Body of pancreas (tissue), 4 donors: ENCODE data around the gene NGF. TPM values are rescaled to one million over a fixed set of nuclear protein-coding genes. Genes with fewer than 3 reads are reported as not detected.

Source experiments
- ATAC-seq: fragments of 150-250 bp; one replicate; pipeline ENCODE4 v1.9.1; 2016
- DNase-seq, 4 donors: peaks; one replicate each; pipeline ENCODE4 v3.0.0-alpha.2; 2019
- H3K27ac ChIP-seq, 4 donors: fragments of 200-600 bp; sonication (generic); 1 replicate in 3 of 4; 2 replicates in 1 of 4; pipeline versions ENCODE4 v1.5.1 to v1.6.1; 2016 to 2019; ENCODE audit warnings: mild to moderate bottlenecking in 1 of 4, mixed read lengths in 1 of 4, moderate library complexity in 1 of 4
- H3K27me3 ChIP-seq, 2 donors: fragments of 200-600 bp; sonication (generic); one replicate each; pipeline ENCODE4 v1.6.0; 2016; ENCODE audit warnings: mild to moderate bottlenecking in 1 of 2
- H3K36me3 ChIP-seq, 2 donors: fragments of 200-600 bp; sonication (generic); replicated peaks in 1 of 2; 2 replicates each; pipeline ENCODE4 v1.5.1; 2016; ENCODE audit warnings: low read depth in 2 of 2; ENCODE audit not compliant: insufficient read depth in 1 of 2
- H3K4me1 ChIP-seq: fragments of 200-600 bp; sonication (generic); one replicate; pipeline ENCODE4 v1.6.0; 2016
- H3K4me3 ChIP-seq, 2 donors: fragments of 200-600 bp; sonication (generic); 1 replicate in 1 of 2; 2 replicates in 1 of 2; pipeline ENCODE4 v1.5.1; 2016 to 2019
- H3K9me3 ChIP-seq, 3 donors: fragments of 200-600 bp; sonication (generic); 1 replicate in 2 of 3; 2 replicates in 1 of 3; pipeline ENCODE4 v1.5.1; 2016
- POLR2A ChIP-seq, 3 donors: fragments of 450-650 bp; IDR thresholded peaks; one replicate each; pipeline ENCODE4 v1.6.1; 2016; ENCODE audit warnings: antibody characterized with exemption in 3 of 3, mild to moderate bottlenecking in 2 of 3
- WGBS, 2 donors: methylation state at CpG; one replicate each; pipeline ENCODE4 v1.1.5; 2017; 5-methylcytosine and 5-hydroxymethylcytosine counted together
- intact Hi-C: fragments of 100-400 bp; cut with DNase I; formaldehyde crosslinking; loops from one replicate; pipeline ENCODE4 v1.15.1; 2023
- total RNA-seq, 2 donors: library from RNA; depleted of rRNA; stranded (reverse); fragments of >200 nt; gene quantifications; one replicate each; pipeline ENCODE4 v1.1.0, GENCODE V29; 2016
- TF ChIP-seq, protein P1 (sequence below), 7 experiments: fragments of 450-650 bp in 4 of 7; fragments of 200-600 bp in 3 of 7; sonication (generic) in 3 of 7; IDR thresholded peaks; one replicate each; pipeline ENCODE4 v1.5.1; 2016 to 2019; ENCODE audit warnings: antibody characterized with exemption in 7 of 7

The NGF gene
- total RNA-seq, 2 donors from 2014 or later, result 3.6 TPM; not detected in 1

GRCh38 chr1:115343200-115343737 lies 5.2 kb upstream of the NGF start:
- Histone ChIP-seq H3K36me3 (no peaks in the 10 kb centered on the region), H3K4me3 (no peak overlapping the region), H3K9me3 (no peaks in the 10 kb centered on the region), H3K27ac (no peak overlapping the region), H3K27me3 (no peaks in the 10 kb centered on the region), H3K4me1 (peaks cover 7% of the 10 kb centered on the region)
- TF ChIP-seq, protein P1, sequence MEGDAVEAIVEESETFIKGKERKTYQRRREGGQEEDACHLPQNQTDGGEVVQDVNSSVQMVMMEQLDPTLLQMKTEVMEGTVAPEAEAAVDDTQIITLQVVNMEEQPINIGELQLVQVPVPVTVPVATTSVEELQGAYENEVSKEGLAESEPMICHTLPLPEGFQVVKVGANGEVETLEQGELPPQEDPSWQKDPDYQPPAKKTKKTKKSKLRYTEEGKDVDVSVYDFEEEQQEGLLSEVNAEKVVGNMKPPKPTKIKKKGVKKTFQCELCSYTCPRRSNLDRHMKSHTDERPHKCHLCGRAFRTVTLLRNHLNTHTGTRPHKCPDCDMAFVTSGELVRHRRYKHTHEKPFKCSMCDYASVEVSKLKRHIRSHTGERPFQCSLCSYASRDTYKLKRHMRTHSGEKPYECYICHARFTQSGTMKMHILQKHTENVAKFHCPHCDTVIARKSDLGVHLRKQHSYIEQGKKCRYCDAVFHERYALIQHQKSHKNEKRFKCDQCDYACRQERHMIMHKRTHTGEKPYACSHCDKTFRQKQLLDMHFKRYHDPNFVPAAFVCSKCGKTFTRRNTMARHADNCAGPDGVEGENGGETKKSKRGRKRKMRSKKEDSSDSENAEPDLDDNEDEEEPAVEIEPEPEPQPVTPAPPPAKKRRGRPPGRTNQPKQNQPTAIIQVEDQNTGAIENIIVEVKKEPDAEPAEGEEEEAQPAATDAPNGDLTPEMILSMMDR (IDR thresholded peaks at IDR 0.05), result no peak
- TF ChIP-seq POLR2A (IDR thresholded peaks at IDR 0.05), result no peak
- intact Hi-C loops, result no loop called here
- ATAC-seq, result no peak
- no peak for DNase-seq
- 58 to 63% methylated on average over 2 of the region's 2 CpGs for WGBS, 2 donors

GRCh38 chr1:115341948-115342347 lies 3.9 kb upstream of the NGF start:
- Histone ChIP-seq H3K27ac (no peak overlapping the region), H3K4me1 (peaks cover 18% of the 10 kb centered on the region), H3K36me3 (no peaks in the 10 kb centered on the region), H3K9me3 (no peaks in the 10 kb centered on the region), H3K4me3 (no peak overlapping the region), H3K27me3 (no peaks in the 10 kb centered on the region)
- DNase-seq (no peak), ATAC-seq (no peak)
- WGBS, 2 donors, result 65 to 67% methylated on average over 2 of the region's 2 CpGs
- TF ChIP-seq, protein P1 (IDR thresholded peaks at IDR 0.05), result no peak
- intact Hi-C loops, result no loop called here

GRCh38 chr1:115340879-115341278 lies 2.8 kb upstream of the NGF start:
- WGBS, 2 donors, result 69 to 71% methylated on average over 3 of the region's 3 CpGs
- H3K36me3 ChIP-seq, result no peaks in the 10 kb centered on the region
- DNase-seq (no peak), ATAC-seq (no peak)
- no peak for TF ChIP-seq POLR2A (IDR thresholded peaks at IDR 0.05)
- TF ChIP-seq, protein P1 (IDR thresholded peaks at IDR 0.05), result no peak
- no peak overlapping the region for H3K27ac ChIP-seq
- H3K9me3 ChIP-seq, result no peaks in the 10 kb centered on the region
- H3K27me3 ChIP-seq, result no peaks in the 10 kb centered on the region
- intact Hi-C loops, result no loop called here
- H3K4me1 ChIP-seq, result peaks cover 18% of the 10 kb centered on the region
- H3K4me3 ChIP-seq, result no peak overlapping the region

DNA sequence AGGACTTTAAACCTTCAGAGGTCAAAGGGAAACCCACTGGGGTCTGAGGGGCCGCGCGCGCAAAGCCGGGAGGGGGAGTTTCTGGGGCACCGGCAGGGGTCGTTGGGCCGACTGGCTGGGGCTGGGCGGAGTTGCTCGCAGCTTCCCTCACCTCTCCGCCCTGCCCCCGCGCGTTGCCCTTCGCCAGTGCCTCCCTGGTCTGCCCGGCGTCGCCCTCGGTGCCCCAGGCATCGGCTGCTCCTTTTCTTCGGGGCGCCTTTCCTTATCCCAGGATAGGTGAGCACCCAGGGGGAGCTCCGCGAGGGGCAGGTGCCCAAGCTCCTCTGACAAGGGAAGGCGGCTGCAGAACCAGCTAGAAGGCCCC lies 390 bp upstream of the NGF start:
- DNase-seq (no peak), ATAC-seq (no peak)
- no peak overlapping the region for H3K4me3 ChIP-seq

GRCh38 chr1:115337276-115337632 lies 795 bp downstream of the NGF start:
- H3K36me3 ChIP-seq, result no peaks in the 10 kb centered on the region
- H3K27me3 ChIP-seq, result no peaks in the 10 kb centered on the region
- no peak overlapping the region for H3K4me3 ChIP-seq
- WGBS, 2 donors, result 1 to 4% methylated on average over 9 to 18 of the region's 19 CpGs
- intact Hi-C loops, result no loop called here
- DNase-seq (no peak), ATAC-seq (no peak)
- no peak overlapping the region for H3K27ac ChIP-seq
- no peaks in the 10 kb centered on the region for H3K9me3 ChIP-seq
- peaks cover 18% of the 10 kb centered on the region for H3K4me1 ChIP-seq
- TF ChIP-seq, protein P1 (IDR thresholded peaks at IDR 0.05), result no peak
- no peak for TF ChIP-seq POLR2A (IDR thresholded peaks at IDR 0.05)

More for the DNA sequence above, 390 bp upstream of the NGF start:
- Histone ChIP-seq H3K9me3 (no peaks in the 10 kb centered on the region), H3K4me1 (peaks cover 18% of the 10 kb centered on the region), H3K27ac (no peak overlapping the region), H3K36me3 (no peaks in the 10 kb centered on the region), H3K27me3 (no peaks in the 10 kb centered on the region)
- intact Hi-C loops, result no loop called here
- TF ChIP-seq POLR2A (IDR thresholded peaks at IDR 0.05), result no peak
- TF ChIP-seq, protein P1 (IDR thresholded peaks at IDR 0.05), result no peak
- 8 to 32% methylated on average over 13 to 25 of the region's 25 CpGs for WGBS, 2 donors
